A549 (cell line): Measurements from ENCODE around the gene TPRX1.
A peak's percentile ranks its signal among the peaks of the same experiment; 100 is the strongest.

Experiments
- CBX8 ChIP-seq: fragments of 200-600 bp; sonication (generic); IDR thresholded peaks from 2 replicates; pipeline ENCODE4 v1.6.1; 2016
- CHD2 ChIP-seq: fragments of 150-350 bp; IDR thresholded peaks from 2 replicates; pipeline ENCODE4 v1.6.1; 2014; ENCODE audit warnings: low read length; ENCODE audit not compliant: partially characterized antibody
- CTCF ChIP-seq: fragments of >200 bp; sonication (Bioruptor Twin); formaldehyde crosslinking; IDR thresholded peaks from 3 replicates; pipeline ENCODE4 v1.5.1; 2016
- KDM1A ChIP-seq: fragments of 200-600 bp; sonication (generic); IDR thresholded peaks from 2 replicates; pipeline ENCODE4 v1.6.1; 2016; ENCODE audit warnings: low read depth, mild to moderate bottlenecking
- NFE2L2 ChIP-seq: fragments of 150-350 bp; conservative IDR thresholded peaks from 2 replicates; pipeline ENCODE4 v1.6.1; 2014; ENCODE audit warnings: low read length
- POLR2AphosphoS2 ChIP-seq: conservative IDR thresholded peaks from 2 replicates; pipeline ENCODE4 v1.6.1; 2012; ENCODE audit warnings: low read length, improper control_type of control experiment, inconsistent platforms
- RARB ChIP-seq: fragments of 250-450 bp; sonication (Bioruptor Pico); IDR thresholded peaks from 2 replicates; pipeline ENCODE4 v1.8.0; 2021; ENCODE audit warnings: mild to moderate bottlenecking, moderate library complexity
- REST ChIP-seq: fragments of 200-600 bp; sonication (generic); IDR thresholded peaks from 2 replicates; pipeline ENCODE4 v1.6.1; 2016; ENCODE audit warnings: antibody characterized with exemption, mild to moderate bottlenecking, moderate library complexity

GRCh38 chr19:47762615-47763308 is 41.6 kb downstream of the TPRX1 start:
- TF ChIP-seq CTCF (no peak), CHD2 (no peak), RARB (no peak), REST (no peak), NFE2L2 (no peak), POLR2AphosphoS2 (peak; percentile 89), KDM1A (peak; percentile 81; the same call in 1 of the 2 replicates), CBX8 (no peak)
